MM.1S (cell line): ENCODE data around the gene POC1B.

Source experiments
- DNase-seq: peaks from one replicate; pipeline ENCODE4 v3.0.0-alpha.2; 2015
- H2AFZ ChIP-seq: fragments of 300-600 bp; sonication (generic); 2 replicates; pipeline ENCODE4 v1.6.0; 2016; ENCODE audit warnings: antibody characterized with exemption, low read length
- H3F3A ChIP-seq: fragments of 300-600 bp; sonication (generic); 2 replicates; pipeline ENCODE4 v1.6.1; 2016; ENCODE audit warnings: mild to moderate bottlenecking, antibody characterized with exemption, low read length, moderate library complexity, mixed read lengths; ENCODE audit not compliant: insufficient read depth
- H3K27ac ChIP-seq: fragments of 300-600 bp; sonication (generic); 2 replicates; pipeline ENCODE4 v1.5.1; 2016; ENCODE audit warnings: mild to moderate bottlenecking, low read length
- H3K27me3 ChIP-seq: fragments of 300-600 bp; sonication (generic); replicated peaks from 2 replicates; pipeline ENCODE4 v1.6.0; 2016; ENCODE audit warnings: low read length; ENCODE audit not compliant: insufficient read depth
- H3K36me3 ChIP-seq: fragments of 300-600 bp; sonication (generic); replicated peaks from 2 replicates; pipeline ENCODE4 v1.6.1; 2016; ENCODE audit warnings: mild to moderate bottlenecking, low read length, mixed read lengths; ENCODE audit not compliant: insufficient read depth
- H3K4me1 ChIP-seq: fragments of 300-600 bp; sonication (generic); 2 replicates; pipeline ENCODE4 v1.6.1; 2016; ENCODE audit warnings: low read length, mixed read lengths
- H3K4me2 ChIP-seq: fragments of 300-600 bp; sonication (generic); 2 replicates; pipeline ENCODE4 v1.6.0; 2016; ENCODE audit warnings: low read depth, low read length
- H3K4me3 ChIP-seq: fragments of 300-600 bp; sonication (generic); 2 replicates; pipeline ENCODE4 v1.5.1; 2016; ENCODE audit warnings: low read length, mixed read lengths
- H3K79me2 ChIP-seq: fragments of 300-600 bp; sonication (generic); 2 replicates; pipeline ENCODE4 v1.6.1; 2016; ENCODE audit warnings: mixed run types, low read length, mixed read lengths
- H3K9ac ChIP-seq: fragments of 300-600 bp; sonication (generic); 2 replicates; pipeline ENCODE4 v1.6.1; 2016; ENCODE audit warnings: low read length, mixed read lengths
- H3K9me2 ChIP-seq: fragments of 300-600 bp; sonication (generic); replicated peaks from 2 replicates; pipeline ENCODE4 v1.6.1; 2016; ENCODE audit warnings: mild to moderate bottlenecking, low read length, mixed read lengths; ENCODE audit not compliant: insufficient read depth
- H3K9me3 ChIP-seq: fragments of 300-600 bp; sonication (generic); replicated peaks from 2 replicates; pipeline ENCODE4 v1.6.1; 2016; ENCODE audit warnings: mild to moderate bottlenecking, low read length, mixed read lengths; ENCODE audit not compliant: insufficient read depth
- H4K20me1 ChIP-seq: fragments of 300-600 bp; sonication (generic); 2 replicates; pipeline ENCODE4 v1.6.1; 2016; ENCODE audit warnings: mild to moderate bottlenecking, low read length, moderate library complexity, mixed read lengths; ENCODE audit not compliant: insufficient read depth
- EZH2 ChIP-seq: fragments of 300-600 bp; sonication (generic); optimal IDR thresholded peaks from 2 replicates; pipeline ENCODE3; 2017; ENCODE audit warnings: low read depth, mild to moderate bottlenecking, antibody characterized with exemption, low read length, mixed read lengths
- EZH2phosphoT487 ChIP-seq: fragments of 300-600 bp; sonication (generic); IDR thresholded peaks from 2 replicates; pipeline ENCODE4 v1.6.1; 2018; ENCODE audit warnings: antibody characterized with exemption, low read length
- TF ChIP-seq, protein P1 (sequence below): fragments of 300-600 bp; sonication (generic); IDR thresholded peaks from 2 replicates; pipeline ENCODE4 v1.5.1; 2016; ENCODE audit warnings: antibody characterized with exemption, low read length, mixed read lengths

The POC1B gene

DNA sequence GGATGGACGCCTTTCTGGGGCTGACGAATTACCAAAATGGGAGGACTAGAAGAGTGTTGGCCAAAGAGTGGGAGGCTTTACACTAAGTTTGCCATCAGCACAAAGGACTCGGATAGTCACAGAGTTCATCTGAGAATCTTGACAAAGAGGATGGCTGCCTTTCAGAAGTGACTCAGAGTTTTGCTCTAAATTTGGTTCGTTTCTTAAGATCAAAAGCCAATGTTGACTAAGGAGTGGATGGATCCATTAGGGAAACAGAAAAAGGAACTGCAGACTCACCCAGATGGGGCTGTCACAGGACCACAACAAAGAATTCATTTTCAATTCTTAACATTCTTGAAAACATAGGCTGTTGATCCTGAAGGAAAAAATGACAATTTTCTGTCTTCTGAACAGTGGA lies 92.2 kb downstream of the POC1B start:
- Histone ChIP-seq H3K27ac (no peak overlapping the region), H4K20me1 (no peaks in the 10 kb centered on the region), H3F3A (no peaks in the 10 kb centered on the region), H3K36me3 (no peaks in the 10 kb centered on the region), H3K4me2 (no peak overlapping the region), H3K79me2 (no peaks in the 10 kb centered on the region), H2AFZ (no peak overlapping the region), H3K4me3 (no peak overlapping the region), H3K4me1 (no peaks in the 10 kb centered on the region), H3K9me2 (no peaks in the 10 kb centered on the region), H3K9me3 (no peaks in the 10 kb centered on the region), H3K27me3 (no peaks in the 10 kb centered on the region), H3K9ac (no peak overlapping the region)
- DNase-seq: no peak
- TF ChIP-seq, protein P1, sequence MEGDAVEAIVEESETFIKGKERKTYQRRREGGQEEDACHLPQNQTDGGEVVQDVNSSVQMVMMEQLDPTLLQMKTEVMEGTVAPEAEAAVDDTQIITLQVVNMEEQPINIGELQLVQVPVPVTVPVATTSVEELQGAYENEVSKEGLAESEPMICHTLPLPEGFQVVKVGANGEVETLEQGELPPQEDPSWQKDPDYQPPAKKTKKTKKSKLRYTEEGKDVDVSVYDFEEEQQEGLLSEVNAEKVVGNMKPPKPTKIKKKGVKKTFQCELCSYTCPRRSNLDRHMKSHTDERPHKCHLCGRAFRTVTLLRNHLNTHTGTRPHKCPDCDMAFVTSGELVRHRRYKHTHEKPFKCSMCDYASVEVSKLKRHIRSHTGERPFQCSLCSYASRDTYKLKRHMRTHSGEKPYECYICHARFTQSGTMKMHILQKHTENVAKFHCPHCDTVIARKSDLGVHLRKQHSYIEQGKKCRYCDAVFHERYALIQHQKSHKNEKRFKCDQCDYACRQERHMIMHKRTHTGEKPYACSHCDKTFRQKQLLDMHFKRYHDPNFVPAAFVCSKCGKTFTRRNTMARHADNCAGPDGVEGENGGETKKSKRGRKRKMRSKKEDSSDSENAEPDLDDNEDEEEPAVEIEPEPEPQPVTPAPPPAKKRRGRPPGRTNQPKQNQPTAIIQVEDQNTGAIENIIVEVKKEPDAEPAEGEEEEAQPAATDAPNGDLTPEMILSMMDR: no peak
- TF ChIP-seq EZH2phosphoT487: no peak
- no peak for TF ChIP-seq EZH2

DNA sequence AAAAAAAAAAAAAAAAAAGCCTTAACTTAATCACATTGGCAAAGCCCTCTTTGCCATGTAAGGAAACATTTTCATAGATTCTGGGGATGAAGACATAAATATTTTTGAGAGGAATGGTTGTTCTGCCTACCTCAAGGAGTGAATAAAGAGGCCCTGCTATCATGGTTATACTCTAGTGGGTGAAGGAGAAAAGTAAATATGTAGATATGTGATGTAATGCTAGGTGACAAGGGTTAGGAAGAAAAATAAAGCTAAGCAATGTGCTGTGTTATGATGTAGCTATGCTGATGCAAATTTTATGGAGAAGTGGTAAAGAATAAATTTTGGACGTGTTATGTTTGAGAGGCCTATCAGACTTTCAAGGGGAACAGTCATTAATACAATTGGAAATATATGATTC lies 93.5 kb downstream of the POC1B start:
- no peaks in the 10 kb centered on the region for H3K36me3 ChIP-seq
- peaks cover 10% of the 10 kb centered on the region for H3F3A ChIP-seq
- DNase-seq: no peak
- TF ChIP-seq, protein P1: no peak
- TF ChIP-seq EZH2 (no peak), EZH2phosphoT487 (no peak)
- no peak overlapping the region for H3K4me2 ChIP-seq
- H3K27me3 ChIP-seq: no peaks in the 10 kb centered on the region
- no peak overlapping the region for H3K4me3 ChIP-seq
- no peak overlapping the region for H3K9ac ChIP-seq
- H3K9me2 ChIP-seq: no peaks in the 10 kb centered on the region
- H3K9me3 ChIP-seq: no peaks in the 10 kb centered on the region
- H2AFZ ChIP-seq: no peak overlapping the region
- peaks cover 8% of the 10 kb centered on the region for H3K4me1 ChIP-seq
- H3K79me2 ChIP-seq: no peaks in the 10 kb centered on the region
- no peak overlapping the region for H3K27ac ChIP-seq
- H4K20me1 ChIP-seq: no peaks in the 10 kb centered on the region

DNA sequence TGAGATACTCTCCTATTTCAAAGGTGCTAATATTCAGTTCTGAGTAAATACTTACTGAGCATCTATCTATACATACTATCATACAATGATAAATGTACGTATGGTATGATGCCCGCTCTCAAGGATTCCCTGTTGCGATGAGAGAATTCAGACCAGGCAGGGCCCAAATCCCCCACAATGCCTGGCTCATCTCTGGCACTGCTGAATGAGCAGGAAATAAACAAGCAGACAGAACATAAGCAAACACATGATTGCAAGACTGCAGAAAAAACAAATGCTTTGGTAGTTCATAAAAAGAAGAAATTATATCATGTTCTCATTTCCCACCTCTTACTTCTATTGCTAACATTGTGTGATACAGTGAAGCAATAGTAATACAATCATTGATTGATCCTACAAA lies 96.3 kb downstream of the POC1B start:
- TF ChIP-seq EZH2: no peak
- TF ChIP-seq, protein P1: no peak
- TF ChIP-seq EZH2phosphoT487: no peak
- Histone ChIP-seq H3K36me3 (no peaks in the 10 kb centered on the region), H3K9me2 (no peaks in the 10 kb centered on the region), H3K79me2 (no peaks in the 10 kb centered on the region), H3K27ac (no peak overlapping the region), H3K9me3 (no peaks in the 10 kb centered on the region), H3K27me3 (no peaks in the 10 kb centered on the region), H3F3A (peaks cover 12% of the 10 kb centered on the region), H3K4me3 (no peak overlapping the region), H3K4me2 (no peak overlapping the region), H2AFZ (no peak overlapping the region), H4K20me1 (no peaks in the 10 kb centered on the region), H3K9ac (no peak overlapping the region), H3K4me1 (peaks cover 12% of the 10 kb centered on the region)
- DNase-seq: no peak
